GM19043 (cell line): ENCODE results near the gene TSPAN14.

ENCODE experiments used
- ATAC-seq: cut with Tn5 transposase; IDR thresholded peaks from one replicate; pipeline ENCODE4 v1.9.1; 2021; ENCODE audit warnings: low read depth; ENCODE audit not compliant: unreplicated experiment

TSPAN14 gene

GRCh38 chr10:80421707-80422536 is 32.2 kb upstream of the TSPAN14 start:
- peak; percentile 94 for ATAC-seq

- ATAC-seq = no peak
Measured at GRCh38 chr10:80425901-80426300, 28.2 kb upstream of the TSPAN14 start.

GRCh38 chr10:80427541-80427940 is 26.6 kb upstream of the TSPAN14 start:
- no peak for ATAC-seq

GRCh38 chr10:80429521-80429973 is 24.6 kb upstream of the TSPAN14 start:
- ATAC-seq = no peak

- ATAC-seq = no peak
Measured at GRCh38 chr10:80433134-80433533, 21.0 kb upstream of the TSPAN14 start.

- ATAC-seq = no peak
Measured at GRCh38 chr10:80436446-80437098, 17.5 kb upstream of the TSPAN14 start.

GRCh38 chr10:80437227-80437626 is 16.9 kb upstream of the TSPAN14 start:
- no peak for ATAC-seq

GRCh38 chr10:80441831-80442230 is 12.3 kb upstream of the TSPAN14 start:
- ATAC-seq = no peak

- ATAC-seq = no peak
Measured at GRCh38 chr10:80442879-80443278, 11.2 kb upstream of the TSPAN14 start.

- peak; percentile 52 for ATAC-seq
Measured at GRCh38 chr10:80443531-80443974, 10.6 kb upstream of the TSPAN14 start.

- ATAC-seq = no peak
Measured at GRCh38 chr10:80444124-80444523, 10.0 kb upstream of the TSPAN14 start.

- peak; percentile 76 for ATAC-seq
Measured at GRCh38 chr10:80444646-80445319, 9.3 kb upstream of the TSPAN14 start.

GRCh38 chr10:80447436-80448190 is 6.5 kb upstream of the TSPAN14 start:
- no peak for ATAC-seq

- ATAC-seq = no peak
Measured at GRCh38 chr10:80448209-80448942, 5.7 kb upstream of the TSPAN14 start.

- ATAC-seq = no peak
Measured at GRCh38 chr10:80449520-80449919, 4.6 kb upstream of the TSPAN14 start.

- ATAC-seq = no peak
Measured at GRCh38 chr10:80451132-80451531, 3.0 kb upstream of the TSPAN14 start.

- ATAC-seq = no peak
Measured at GRCh38 chr10:80452069-80452468, 2.0 kb upstream of the TSPAN14 start.

- no peak for ATAC-seq
Measured at GRCh38 chr10:80452640-80453039, 1.5 kb upstream of the TSPAN14 start.

- no peak for ATAC-seq
Measured at GRCh38 chr10:80453056-80453841, 861 bp upstream of the TSPAN14 start.
